A549 (cell line): Measurements from ENCODE around the gene ZFPM1. TPM values are rescaled to one million over a fixed set of nuclear protein-coding genes. Genes with fewer than 3 reads are reported as not detected.

Experiments
- ATAC-seq, 2 experiments: fragments of 200-7000 bp in 1 of 2; fragments of >200 bp in 1 of 2; cut with Nextera tagmentation in 1 of 2; cut with Tn5 transposase in 1 of 2; 3 replicates each; pipeline versions ENCODE4 v1.8.0 to v1.9.1; 2018 to 2020; ENCODE audit warnings: mild to moderate bottlenecking in 1 of 2, moderate library complexity in 1 of 2
- CTCF ChIA-PET: fragments of 300-600 bp; sonication (Branson Sonifier 250); formaldehyde crosslinking; extraction: SDS; loops from one replicate; lab custom pipeline; 2021; ENCODE audit warnings: antibody characterized with exemption, inconsistent platforms; lab: Yijun Ruan, JAX
- POLR2A ChIA-PET: fragments of 350-600 bp; formaldehyde crosslinking; extraction: SDS; loops from one replicate; lab custom pipeline; 2021; ENCODE audit warnings: antibody characterized with exemption, inconsistent platforms; lab: Yijun Ruan, JAX
- DNase-seq, 2 experiments: peaks; one replicate each; pipeline versions ENCODE4 v3.0.0 to v3.0.0-alpha.2; 2011 to 2016; ENCODE audit warnings: low read depth in 1 of 2, low spot score in 1 of 2
- FAIRE-seq: peaks from 2 replicates; lab custom pipeline; 2011; peaks lifted over from hg19 to GRCh38; lab: Jason Lieb, UNC
- H3K27ac ChIP-seq, 2 experiments: fragments of >200 bp; sonication (Bioruptor Twin); formaldehyde crosslinking; 3 replicates each; pipeline ENCODE4 v1.5.1; 2016 to 2017
- H3K4me1 ChIP-seq: fragments of >200 bp; sonication (Bioruptor Twin); formaldehyde crosslinking; 3 replicates; pipeline ENCODE4 v1.6.1; 2016
- H3K4me2 ChIP-seq: fragments of >200 bp; sonication (Bioruptor Twin); formaldehyde crosslinking; 3 replicates; pipeline ENCODE4 v1.6.1; 2016
- H3K4me3 ChIP-seq: fragments of >200 bp; sonication (Bioruptor Twin); formaldehyde crosslinking; 3 replicates; pipeline ENCODE4 v1.5.1; 2016
- H3K9me3 ChIP-seq: fragments of >200 bp; sonication (Bioruptor Twin); formaldehyde crosslinking; 3 replicates; pipeline ENCODE4 v1.6.1; 2016
- ATOH8 ChIP-seq: fragments of 250-450 bp; sonication (Bioruptor Pico); IDR thresholded peaks from 2 replicates; pipeline ENCODE4 v1.5.0; 2020; ENCODE audit warnings: low read depth, mild to moderate bottlenecking, moderate library complexity
- CBX2 ChIP-seq: fragments of 200-600 bp; sonication (generic); IDR thresholded peaks from 2 replicates; pipeline ENCODE4 v1.6.1; 2016; ENCODE audit warnings: low read depth, mild to moderate bottlenecking, borderline replicate concordance
- CHD2 ChIP-seq: fragments of 150-350 bp; IDR thresholded peaks from 2 replicates; pipeline ENCODE4 v1.6.1; 2014; ENCODE audit warnings: low read length; ENCODE audit not compliant: partially characterized antibody
- EHMT2 ChIP-seq: fragments of 200-600 bp; sonication (generic); IDR thresholded peaks from 2 replicates; pipeline ENCODE4 v1.6.1; 2016; ENCODE audit warnings: antibody characterized with exemption, low read depth, mild to moderate bottlenecking, moderate library complexity
- ESRRA ChIP-seq: fragments of 150-350 bp; IDR thresholded peaks from 2 replicates; pipeline ENCODE4 v1.6.1; 2014; ENCODE audit warnings: mild to moderate bottlenecking, low read length, borderline replicate concordance
- FOXS1 ChIP-seq: fragments of 250-450 bp; sonication (Bioruptor Pico); IDR thresholded peaks from 2 replicates; pipeline ENCODE4 v1.5.0; 2020; ENCODE audit warnings: mild to moderate bottlenecking, moderate library complexity
- GATA3 ChIP-seq: IDR thresholded peaks from 2 replicates; pipeline ENCODE4 v1.6.1; 2012; ENCODE audit warnings: borderline replicate concordance
- HEYL ChIP-seq: fragments of 250-450 bp; sonication (Bioruptor Pico); IDR thresholded peaks from 2 replicates; pipeline ENCODE4 v1.8.0; 2021; ENCODE audit warnings: mild to moderate bottlenecking, moderate library complexity
- HOXB5 ChIP-seq: fragments of 250-450 bp; sonication (Bioruptor Pico); IDR thresholded peaks from 2 replicates; pipeline ENCODE4 v1.5.0; 2020; ENCODE audit warnings: mild to moderate bottlenecking, moderate library complexity
- KDM5A ChIP-seq: fragments of 200-600 bp; sonication (generic); IDR thresholded peaks from 2 replicates; pipeline ENCODE4 v1.6.1; 2016; ENCODE audit warnings: antibody characterized with exemption, mild to moderate bottlenecking
- MAZ ChIP-seq: fragments of 150-350 bp; IDR thresholded peaks from 2 replicates; pipeline ENCODE4 v1.6.1; 2014; ENCODE audit warnings: antibody characterized with exemption, low read depth, low read length, borderline replicate concordance
- MYC ChIP-seq: IDR thresholded peaks from 2 replicates; pipeline ENCODE4 v1.6.1; 2012; ENCODE audit warnings: mild to moderate bottlenecking, inconsistent platforms, low read length, improper control_type of control experiment, borderline replicate concordance
- NPAS2 ChIP-seq: fragments of 250-450 bp; sonication (Bioruptor Pico); IDR thresholded peaks from 2 replicates; pipeline ENCODE4 v1.8.0; 2022; ENCODE audit warnings: mild to moderate bottlenecking, moderate library complexity, borderline replicate concordance
- NR3C1 ChIP-seq: fragments of >200 bp; sonication (Bioruptor Twin); formaldehyde crosslinking; IDR thresholded peaks from 3 replicates; pipeline ENCODE4 v1.6.1; 2017
- POLR2A ChIP-seq: IDR thresholded peaks from 2 replicates; pipeline ENCODE4 v1.6.1; 2012; ENCODE audit warnings: mild to moderate bottlenecking, low read length
- RAD21 ChIP-seq, 2 experiments: fragments of >200 bp in 1 of 2; sonication (Bioruptor Twin) in 1 of 2; formaldehyde crosslinking in 1 of 2; IDR thresholded peaks in 1 of 2; conservative IDR thresholded peaks in 1 of 2; 2 replicates in 1 of 2; 3 replicates in 1 of 2; pipeline ENCODE4 v1.6.1; 2012 to 2018; ENCODE audit warnings: inconsistent platforms in 1 of 2
- RCOR1 ChIP-seq: fragments of 150-350 bp; IDR thresholded peaks from 2 replicates; pipeline ENCODE4 v1.6.1; 2014; ENCODE audit warnings: antibody characterized with exemption, low read length, low read depth
- RFX5 ChIP-seq: fragments of 450-650 bp; IDR thresholded peaks from 2 replicates; pipeline ENCODE4 v1.7.1; 2014; ENCODE audit warnings: antibody characterized with exemption, mild to moderate bottlenecking, moderate library complexity
- RNF2 ChIP-seq: fragments of 200-600 bp; sonication (generic); IDR thresholded peaks from 2 replicates; pipeline ENCODE4 v1.6.1; 2016; ENCODE audit warnings: low read depth, mild to moderate bottlenecking, antibody characterized with exemption, moderate library complexity, borderline replicate concordance
- ZFP36 ChIP-seq: fragments of 450-650 bp; IDR thresholded peaks from 2 replicates; pipeline ENCODE4 v1.6.1; 2014; ENCODE audit warnings: borderline replicate concordance; ENCODE audit not compliant: partially characterized antibody
- WGBS: methylation state at CpG from one replicate; pipeline ENCODE4 v1.1.6; 2017; ENCODE audit errors: missing lambda C conversion rate; 5-methylcytosine and 5-hydroxymethylcytosine counted together
- polyA plus RNA-seq, 4 experiments: library from polyadenylated mRNA; depleted of rRNA in 3 of 4; stranded (reverse); fragments of >200 nt; fragmentation: RNase III in 1 of 4; extraction: RNeasy Plus Mini Kit Qiagen cat#74134 plus additional on column Dnase treatment in 1 of 4; gene quantifications; 2 replicates in 3 of 4; 3 replicates in 1 of 4; pipeline ENCODE4 v1.2.3, GENCODE V29; 2011 to 2017
- TF ChIP-seq, protein P1 (sequence below): IDR thresholded peaks from 2 replicates; pipeline ENCODE4 v1.6.1; 2012
- TF ChIP-seq, protein P2 (sequence below): fragments of 200-600 bp; sonication (generic); IDR thresholded peaks from 2 replicates; pipeline ENCODE4 v1.6.1; 2016; ENCODE audit warnings: antibody characterized with exemption, mild to moderate bottlenecking, moderate library complexity

ZFPM1 gene
- polyA plus RNA-seq, 2 of the 4 experiments (the other 2 are of a cell fraction) = 0.36 to 2.5 TPM

GRCh38 chr16:88432753-88433152 lies 20.3 kb upstream of the ZFPM1 start:
- no peak overlapping the region for H3K27ac ChIP-seq
- no peak overlapping the region for H3K4me3 ChIP-seq
- TF ChIP-seq FOXS1 (CRISPR knock-in tag) (no peak), NPAS2 (CRISPR knock-in tag) (no peak), KDM5A (no peak), CBX2 (no peak), RFX5 (no peak), RCOR1 (no peak), CHD2 (no peak), ATOH8 (CRISPR knock-in tag) (no peak), EHMT2 (no peak), ESRRA (no peak), MYC (no peak), RAD21 (conservative IDR thresholded peaks at IDR 0.05 in 1 of 2, IDR thresholded peaks at IDR 0.05 in 1 of 2) (no peak), RNF2 (no peak), POLR2A (no peak), HEYL (CRISPR knock-in tag) (no peak)
- TF ChIP-seq, protein P1, sequence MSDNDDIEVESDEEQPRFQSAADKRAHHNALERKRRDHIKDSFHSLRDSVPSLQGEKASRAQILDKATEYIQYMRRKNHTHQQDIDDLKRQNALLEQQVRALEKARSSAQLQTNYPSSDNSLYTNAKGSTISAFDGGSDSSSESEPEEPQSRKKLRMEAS = no peak
- 100% methylated on average over 4 of the region's 9 CpGs for WGBS
- no peak overlapping the region for H3K4me2 ChIP-seq
- POLR2A ChIA-PET = no interaction called here
- no peaks in the 10 kb centered on the region for H3K9me3 ChIP-seq
- no peak for FAIRE-seq
- CTCF ChIA-PET = interaction anchor here (0.6 to 0.8 kb wide), 2 partner anchors 26 to 352 kb away, joined by 3 to 4 read pairs; no protein-coding TSS in a partner anchor
- no peak for DNase-seq
- no peak for ATAC-seq
- no peaks in the 10 kb centered on the region for H3K4me1 ChIP-seq

GRCh38 chr16:88433632-88434352 lies 19.3 kb upstream of the ZFPM1 start:
- POLR2A ChIA-PET = no interaction called here
- Histone ChIP-seq H3K27ac (peak overlapping the region in 1 of 2 experiments; percentile 68; a peak in 1 of 6 replicates), H3K4me1 (no peaks in the 10 kb centered on the region), H3K4me2 (no peak overlapping the region), H3K4me3 (no peak overlapping the region), H3K9me3 (no peaks in the 10 kb centered on the region)
- TF ChIP-seq NR3C1 (no peak), ZFP36 (no peak), MAZ (no peak), GATA3 (no peak), HOXB5 (CRISPR knock-in tag) (no peak)
- TF ChIP-seq, protein P1 = no peak
- TF ChIP-seq, protein P2, sequence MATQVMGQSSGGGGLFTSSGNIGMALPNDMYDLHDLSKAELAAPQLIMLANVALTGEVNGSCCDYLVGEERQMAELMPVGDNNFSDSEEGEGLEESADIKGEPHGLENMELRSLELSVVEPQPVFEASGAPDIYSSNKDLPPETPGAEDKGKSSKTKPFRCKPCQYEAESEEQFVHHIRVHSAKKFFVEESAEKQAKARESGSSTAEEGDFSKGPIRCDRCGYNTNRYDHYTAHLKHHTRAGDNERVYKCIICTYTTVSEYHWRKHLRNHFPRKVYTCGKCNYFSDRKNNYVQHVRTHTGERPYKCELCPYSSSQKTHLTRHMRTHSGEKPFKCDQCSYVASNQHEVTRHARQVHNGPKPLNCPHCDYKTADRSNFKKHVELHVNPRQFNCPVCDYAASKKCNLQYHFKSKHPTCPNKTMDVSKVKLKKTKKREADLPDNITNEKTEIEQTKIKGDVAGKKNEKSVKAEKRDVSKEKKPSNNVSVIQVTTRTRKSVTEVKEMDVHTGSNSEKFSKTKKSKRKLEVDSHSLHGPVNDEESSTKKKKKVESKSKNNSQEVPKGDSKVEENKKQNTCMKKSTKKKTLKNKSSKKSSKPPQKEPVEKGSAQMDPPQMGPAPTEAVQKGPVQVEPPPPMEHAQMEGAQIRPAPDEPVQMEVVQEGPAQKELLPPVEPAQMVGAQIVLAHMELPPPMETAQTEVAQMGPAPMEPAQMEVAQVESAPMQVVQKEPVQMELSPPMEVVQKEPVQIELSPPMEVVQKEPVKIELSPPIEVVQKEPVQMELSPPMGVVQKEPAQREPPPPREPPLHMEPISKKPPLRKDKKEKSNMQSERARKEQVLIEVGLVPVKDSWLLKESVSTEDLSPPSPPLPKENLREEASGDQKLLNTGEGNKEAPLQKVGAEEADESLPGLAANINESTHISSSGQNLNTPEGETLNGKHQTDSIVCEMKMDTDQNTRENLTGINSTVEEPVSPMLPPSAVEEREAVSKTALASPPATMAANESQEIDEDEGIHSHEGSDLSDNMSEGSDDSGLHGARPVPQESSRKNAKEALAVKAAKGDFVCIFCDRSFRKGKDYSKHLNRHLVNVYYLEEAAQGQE = no peak
- 82% methylated on average over 12 of the region's 25 CpGs for WGBS
- CTCF ChIA-PET = interaction anchor here (0.8 kb wide), 1 partner anchor 27 kb away, joined by 4 read pairs; no protein-coding TSS in a partner anchor
- ATAC-seq = no peak
- no peak for DNase-seq
- FAIRE-seq = no peak
